ENCODE results near the gene CIB4.

The CIB4 gene

DNA sequence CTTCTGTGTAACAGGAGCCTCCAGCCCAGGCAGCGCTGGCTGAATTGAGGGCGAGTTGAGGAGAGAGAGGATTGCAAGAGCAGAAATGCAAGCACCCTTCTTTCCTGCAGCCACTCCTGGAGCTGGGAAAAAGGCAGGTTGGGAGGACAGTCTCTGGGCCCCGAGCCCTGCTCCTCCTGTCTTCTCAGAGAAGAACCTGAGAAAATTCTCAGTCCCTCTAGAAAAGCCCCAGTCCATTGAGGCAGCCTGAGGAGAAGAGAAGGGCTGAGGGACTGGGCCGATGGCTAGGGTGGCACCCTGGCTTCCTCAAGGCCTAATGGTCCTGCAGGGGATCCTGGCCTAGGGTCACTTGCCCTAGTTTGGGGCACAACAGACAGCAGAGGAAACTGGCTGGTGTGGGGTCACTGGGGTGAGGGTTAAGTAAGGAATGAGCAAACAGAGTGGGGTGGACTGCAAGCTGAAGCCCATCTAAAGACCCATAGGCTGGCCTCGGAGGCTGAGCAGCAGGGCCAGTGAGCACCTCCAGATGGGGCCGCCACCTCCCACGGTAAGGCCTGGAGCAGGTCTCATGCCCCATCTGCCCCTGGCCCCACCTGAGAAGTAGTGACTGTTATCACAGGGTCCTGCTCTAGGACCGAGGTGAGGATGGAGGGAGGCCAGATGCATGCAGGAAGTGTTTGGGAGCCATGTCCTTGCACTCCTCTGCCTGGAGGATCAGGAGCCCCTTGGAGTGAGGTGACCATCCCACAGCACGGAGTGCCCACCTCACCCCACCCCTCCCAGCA, 12.4 kb downstream of the CIB4 start:
- Histone ChIP-seq H3K9ac (ENCODE audit: low read depth, low read length) (no peak overlapping the region), H3K9me3 (replicated peaks; ENCODE audit: low read length) (no peaks in the 10 kb centered on the region), H3K4me2 (ENCODE audit: low read length) (no peak overlapping the region), H3K27me3 (ENCODE audit: control insufficient read depth, insufficient read depth, low read length) (peaks cover 57% of the 10 kb centered on the region), H3K36me3 (ENCODE audit: insufficient read depth, low read length) (no peaks in the 10 kb centered on the region), H3K4me1 (ENCODE audit: control insufficient read depth, insufficient read depth, low read length) (no peaks in the 10 kb centered on the region), H3K4me3 (ENCODE audit: low read length) (no peak overlapping the region)

DNA sequence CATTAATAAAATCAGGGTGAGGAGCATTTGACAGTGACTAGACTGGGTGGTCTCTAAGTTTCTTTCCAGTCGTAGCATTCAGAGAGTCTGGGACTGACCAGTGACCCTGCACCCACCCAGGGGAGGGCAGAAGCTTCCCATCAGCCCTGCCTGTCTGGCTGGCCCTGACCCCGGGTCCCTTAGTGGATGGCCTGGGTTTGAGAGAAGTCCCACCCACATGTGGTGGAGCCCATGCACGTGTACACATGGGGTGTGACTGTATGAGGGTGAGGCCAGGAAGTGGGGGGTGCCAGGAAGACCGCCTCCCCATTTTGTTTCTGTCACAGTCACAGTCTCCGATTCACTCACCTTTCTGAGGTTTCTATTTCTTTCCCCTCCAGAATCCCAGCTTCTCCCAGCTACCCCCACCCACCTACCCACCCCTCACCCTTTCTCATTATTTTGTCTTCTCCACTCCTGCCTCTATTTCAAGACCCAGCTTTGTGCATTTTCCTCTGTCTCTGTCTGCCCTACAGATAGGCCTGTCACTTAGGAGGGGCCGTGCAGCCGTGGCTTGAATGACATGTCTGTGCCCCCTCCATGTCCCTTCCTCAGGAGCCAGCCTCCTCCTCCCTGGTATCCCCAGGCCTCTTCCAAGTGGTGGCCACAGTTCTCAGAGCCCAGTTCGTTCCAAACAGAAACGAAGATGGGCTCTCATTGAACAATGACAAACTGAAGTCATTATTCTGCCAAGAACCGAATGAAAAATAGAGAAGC, 13.6 kb downstream of the CIB4 start:
- Histone ChIP-seq H3K4me1 (ENCODE audit: control insufficient read depth, insufficient read depth, low read length) (no peaks in the 10 kb centered on the region), H3K4me2 (ENCODE audit: low read length) (no peak overlapping the region), H3K27me3 (ENCODE audit: control insufficient read depth, insufficient read depth, low read length) (peaks cover 51% of the 10 kb centered on the region), H3K9me3 (replicated peaks; ENCODE audit: low read length) (no peaks in the 10 kb centered on the region), H3K4me3 (ENCODE audit: low read length) (no peak overlapping the region), H3K36me3 (ENCODE audit: insufficient read depth, low read length) (no peaks in the 10 kb centered on the region), H3K9ac (ENCODE audit: low read depth, low read length) (no peak overlapping the region)

DNA sequence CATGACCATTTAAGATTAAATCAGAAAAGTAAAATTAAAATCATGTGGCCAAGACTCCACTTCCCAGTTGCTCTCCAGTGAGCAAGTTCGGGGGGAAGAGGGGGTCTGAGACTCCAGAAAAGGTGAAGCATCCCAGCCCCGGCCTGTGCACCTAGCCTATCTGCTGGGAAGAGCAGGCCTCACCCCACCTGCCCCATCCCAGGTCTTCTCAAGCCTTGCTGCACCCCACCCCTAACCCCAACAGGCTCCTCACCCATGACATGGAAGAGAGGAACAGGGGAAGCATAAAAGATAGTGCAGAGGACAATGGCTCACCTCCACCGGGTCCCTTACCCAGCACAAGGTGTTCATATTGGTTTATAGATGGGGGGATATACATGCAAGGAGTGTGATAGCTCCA, 14.6 kb downstream of the CIB4 start:
- no peaks in the 10 kb centered on the region for H3K4me1 ChIP-seq (ENCODE audit: control insufficient read depth, insufficient read depth, low read length)

DNA sequence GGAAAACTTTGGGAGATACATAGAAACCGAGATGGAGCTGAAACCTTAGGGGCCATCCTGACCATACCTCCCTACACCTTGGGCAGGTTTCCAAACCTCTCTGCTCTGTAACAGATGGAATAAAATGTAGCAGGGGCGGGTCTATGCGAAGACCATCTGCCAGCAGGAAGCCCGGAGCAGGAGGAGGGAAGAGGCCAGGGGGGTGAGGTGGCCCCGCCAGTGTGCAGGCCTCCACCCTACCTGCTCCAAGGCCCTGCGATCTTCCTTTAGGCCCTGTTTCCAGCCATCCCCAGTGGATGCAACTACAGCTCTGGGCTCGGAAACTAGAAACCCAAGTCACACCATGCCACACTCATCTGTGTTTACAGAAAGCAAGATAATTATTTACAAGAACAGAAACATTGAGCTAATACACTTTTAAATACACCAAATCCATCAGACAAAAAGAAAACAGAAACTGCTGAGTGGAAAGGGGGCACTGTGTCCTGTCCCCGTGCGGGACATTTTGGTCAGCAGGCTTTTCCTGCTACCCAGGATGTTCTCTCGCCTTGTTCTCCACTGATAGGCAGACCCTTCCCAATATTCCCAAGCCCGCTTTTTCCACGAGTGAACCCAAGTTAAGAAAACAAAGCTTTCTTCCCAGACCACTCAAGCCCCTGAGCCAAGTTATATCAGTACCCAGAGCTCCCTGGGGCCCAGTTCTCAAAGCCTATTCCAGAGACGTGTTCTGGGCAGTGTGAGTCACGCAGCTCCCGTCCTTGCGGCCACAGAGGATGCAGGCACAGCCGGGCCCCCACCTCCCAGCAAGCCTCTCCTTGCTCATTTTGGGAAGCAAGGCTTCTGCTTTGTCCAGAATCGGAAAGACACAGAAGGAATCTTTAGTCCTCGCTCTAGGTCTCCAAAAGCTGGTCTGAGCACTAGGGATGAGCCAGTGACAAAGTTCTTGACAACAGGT, 17.3 kb downstream of the CIB4 start:
- Histone ChIP-seq H3K4me2 (ENCODE audit: low read length) (no peak overlapping the region), H3K9ac (ENCODE audit: low read depth, low read length) (no peak overlapping the region), H3K27me3 (ENCODE audit: control insufficient read depth, insufficient read depth, low read length) (peaks cover 48% of the 10 kb centered on the region), H3K36me3 (ENCODE audit: insufficient read depth, low read length) (no peaks in the 10 kb centered on the region), H3K4me3 (ENCODE audit: low read length) (no peak overlapping the region), H3K9me3 (replicated peaks; ENCODE audit: low read length) (no peaks in the 10 kb centered on the region), H3K4me1 (ENCODE audit: control insufficient read depth, insufficient read depth, low read length) (no peaks in the 10 kb centered on the region)

More for the DNA sequence above, 14.6 kb downstream of the CIB4 start:
- Histone ChIP-seq H3K9ac (ENCODE audit: low read depth, low read length) (no peak overlapping the region), H3K27me3 (ENCODE audit: control insufficient read depth, insufficient read depth, low read length) (peaks cover 46% of the 10 kb centered on the region), H3K4me2 (ENCODE audit: low read length) (no peak overlapping the region), H3K9me3 (replicated peaks; ENCODE audit: low read length) (no peaks in the 10 kb centered on the region), H3K36me3 (ENCODE audit: insufficient read depth, low read length) (no peaks in the 10 kb centered on the region), H3K4me3 (ENCODE audit: low read length) (no peak overlapping the region)

DNA sequence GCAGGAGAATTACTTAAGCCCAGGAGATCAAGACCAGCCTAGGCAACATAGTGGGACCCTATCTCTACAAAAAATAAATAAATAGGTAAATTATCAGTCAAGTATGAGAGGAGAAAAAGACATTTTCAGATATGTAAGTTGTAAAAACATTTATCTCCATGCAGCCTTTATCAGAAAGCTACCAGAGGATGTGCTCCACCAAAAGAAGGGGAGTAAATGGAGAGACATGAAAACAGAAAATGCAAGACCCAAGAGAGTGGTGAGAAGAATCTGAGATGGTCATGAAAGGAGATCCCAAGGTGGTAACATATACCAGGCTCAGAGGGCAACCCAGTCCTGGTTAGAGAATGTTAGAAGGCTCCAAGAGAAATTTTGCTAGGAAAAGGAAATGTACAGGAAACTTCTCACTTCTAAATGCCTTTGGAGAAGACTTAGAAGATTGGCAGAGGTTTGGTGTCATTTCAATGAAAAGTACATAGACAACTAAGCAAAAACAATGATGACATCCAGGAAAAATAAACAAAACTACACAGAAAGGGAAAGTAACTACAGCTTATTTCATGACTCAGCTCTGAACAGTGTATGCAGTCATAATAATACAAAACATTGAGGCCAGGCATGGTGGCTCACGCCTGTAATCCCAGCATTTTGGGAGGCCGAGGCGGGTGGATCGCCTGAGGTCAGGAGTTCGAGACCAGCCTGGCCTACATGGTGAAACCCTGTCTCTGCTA, 19.5 kb downstream of the CIB4 start:
- Histone ChIP-seq H3K27me3 (ENCODE audit: control insufficient read depth, insufficient read depth, low read length) (peaks cover 60% of the 10 kb centered on the region), H3K4me1 (ENCODE audit: control insufficient read depth, insufficient read depth, low read length) (no peaks in the 10 kb centered on the region), H3K36me3 (ENCODE audit: insufficient read depth, low read length) (no peaks in the 10 kb centered on the region), H3K4me3 (ENCODE audit: low read length) (no peak overlapping the region), H3K9me3 (replicated peaks; ENCODE audit: low read length) (no peaks in the 10 kb centered on the region), H3K9ac (ENCODE audit: low read depth, low read length) (no peak overlapping the region), H3K4me2 (ENCODE audit: low read length) (no peak overlapping the region)

DNA sequence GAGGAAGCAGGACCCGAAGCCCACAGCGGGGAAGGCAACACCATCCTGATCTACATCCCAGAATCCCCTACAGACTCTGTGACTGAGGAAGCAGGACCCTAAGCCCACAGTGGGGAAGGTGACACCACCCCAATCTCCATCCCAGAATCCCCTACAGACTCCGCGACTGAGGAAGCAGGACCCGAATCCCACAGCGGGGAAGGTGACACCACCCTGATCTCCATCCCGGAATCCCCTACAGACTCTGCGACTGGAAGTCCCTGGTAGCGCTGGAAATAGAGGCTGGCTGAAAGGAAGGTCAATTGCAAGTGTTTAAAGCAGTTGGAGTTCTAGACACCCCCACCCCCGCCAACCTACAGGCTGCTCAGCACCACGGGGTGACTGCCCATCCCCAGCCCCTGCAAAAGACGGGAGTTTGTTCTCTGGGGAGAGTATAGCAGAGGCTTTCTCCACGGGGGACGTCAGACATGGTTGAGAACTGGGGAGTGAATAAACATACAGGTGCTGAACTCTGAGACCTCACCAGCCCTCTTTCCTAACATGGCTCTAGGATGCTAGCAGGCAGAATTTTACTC, 21.0 kb downstream of the CIB4 start:
- Histone ChIP-seq H3K4me1 (ENCODE audit: control insufficient read depth, insufficient read depth, low read length) (no peaks in the 10 kb centered on the region), H3K4me3 (ENCODE audit: low read length) (no peak overlapping the region), H3K27me3 (ENCODE audit: control insufficient read depth, insufficient read depth, low read length) (peaks cover 72% of the 10 kb centered on the region), H3K9ac (ENCODE audit: low read depth, low read length) (no peak overlapping the region), H3K4me2 (ENCODE audit: low read length) (no peak overlapping the region), H3K9me3 (replicated peaks; ENCODE audit: low read length) (no peaks in the 10 kb centered on the region), H3K36me3 (ENCODE audit: insufficient read depth, low read length) (no peaks in the 10 kb centered on the region)

DNA sequence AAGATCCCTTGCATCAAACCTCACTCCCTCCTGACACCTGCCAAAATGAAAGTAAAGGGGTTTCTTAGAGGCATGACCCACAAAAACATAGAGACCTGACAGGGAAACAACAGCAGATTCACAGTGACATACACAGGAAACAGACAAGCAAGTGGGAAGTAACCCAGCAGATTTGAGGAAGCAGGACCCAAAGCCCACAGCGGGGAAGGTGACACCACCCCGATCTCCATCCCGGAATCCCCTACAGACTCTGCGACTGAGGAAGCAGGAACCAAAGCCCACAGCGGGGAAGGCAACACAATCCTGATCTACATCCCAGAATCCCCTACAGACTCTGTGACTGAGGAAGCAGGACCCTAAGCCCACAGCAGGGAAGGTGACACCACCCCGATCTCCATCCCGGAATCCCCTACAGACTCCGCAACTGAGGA, 21.6 kb downstream of the CIB4 start:
- H3K4me1 ChIP-seq (ENCODE audit: control insufficient read depth, insufficient read depth, low read length) = no peaks in the 10 kb centered on the region
- no peak overlapping the region for H3K4me2 ChIP-seq (ENCODE audit: low read length)
- no peaks in the 10 kb centered on the region for H3K36me3 ChIP-seq (ENCODE audit: insufficient read depth, low read length)
- no peak overlapping the region for H3K4me3 ChIP-seq (ENCODE audit: low read length)
- no peaks in the 10 kb centered on the region for H3K9me3 ChIP-seq (replicated peaks; ENCODE audit: low read length)
- peaks cover 78% of the 10 kb centered on the region for H3K27me3 ChIP-seq (ENCODE audit: control insufficient read depth, insufficient read depth, low read length)
- H3K9ac ChIP-seq (ENCODE audit: low read depth, low read length) = no peak overlapping the region

DNA sequence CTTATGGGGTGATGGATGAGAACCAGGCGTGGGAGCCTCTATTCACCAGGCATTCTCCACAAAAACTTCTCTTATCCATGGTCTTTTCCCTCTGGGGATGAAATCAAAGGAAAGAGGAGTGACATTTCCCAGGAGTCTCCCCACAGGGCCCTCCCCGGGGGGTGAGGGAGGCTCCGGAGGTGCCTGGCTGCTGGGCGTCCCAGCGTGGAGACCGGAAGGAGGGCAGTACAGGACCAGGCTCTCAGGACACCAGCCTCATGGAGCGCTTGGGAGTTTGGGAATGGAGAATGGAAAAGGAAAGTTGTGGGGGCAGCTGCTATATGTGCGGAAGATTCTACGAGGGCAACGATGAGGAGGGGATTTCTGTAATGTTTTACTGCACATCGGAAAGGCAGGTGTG, 22.1 kb downstream of the CIB4 start:
- Histone ChIP-seq H3K36me3 (ENCODE audit: insufficient read depth, low read length) (no peaks in the 10 kb centered on the region), H3K4me2 (ENCODE audit: low read length) (no peak overlapping the region), H3K4me1 (ENCODE audit: control insufficient read depth, insufficient read depth, low read length) (no peaks in the 10 kb centered on the region), H3K9ac (ENCODE audit: low read depth, low read length) (no peak overlapping the region), H3K9me3 (replicated peaks; ENCODE audit: low read length) (no peaks in the 10 kb centered on the region), H3K27me3 (ENCODE audit: control insufficient read depth, insufficient read depth, low read length) (peaks cover 79% of the 10 kb centered on the region), H3K4me3 (ENCODE audit: low read length) (no peak overlapping the region)

DNA sequence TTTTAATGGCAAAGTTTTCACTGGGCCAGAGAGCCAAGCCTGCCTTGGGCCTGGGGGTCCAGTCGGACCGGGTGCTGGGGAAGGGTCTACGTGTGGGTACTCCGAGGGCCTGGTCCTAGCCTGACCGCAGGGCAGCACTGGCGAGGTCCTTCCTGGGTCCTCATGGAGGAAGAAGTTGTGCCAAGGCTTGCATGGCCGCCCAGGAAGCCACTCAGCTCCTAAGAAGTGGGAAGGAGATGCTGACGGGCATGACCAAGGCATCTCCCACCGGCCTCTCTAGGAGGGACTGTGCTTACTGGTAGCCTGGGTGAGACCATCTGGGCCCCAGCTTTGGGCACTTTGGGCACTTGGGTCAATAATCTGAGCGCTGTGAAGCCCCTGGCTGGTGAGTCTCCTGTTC, 22.6 kb downstream of the CIB4 start:
- no peak overlapping the region for H3K4me2 ChIP-seq (ENCODE audit: low read length)
- no peak overlapping the region for H3K4me3 ChIP-seq (ENCODE audit: low read length)
- no peaks in the 10 kb centered on the region for H3K4me1 ChIP-seq (ENCODE audit: control insufficient read depth, insufficient read depth, low read length)
- no peak overlapping the region for H3K9ac ChIP-seq (ENCODE audit: low read depth, low read length)
- no peaks in the 10 kb centered on the region for H3K36me3 ChIP-seq (ENCODE audit: insufficient read depth, low read length)
- peaks cover 78% of the 10 kb centered on the region for H3K27me3 ChIP-seq (ENCODE audit: control insufficient read depth, insufficient read depth, low read length)
- no peaks in the 10 kb centered on the region for H3K9me3 ChIP-seq (replicated peaks; ENCODE audit: low read length)

DNA sequence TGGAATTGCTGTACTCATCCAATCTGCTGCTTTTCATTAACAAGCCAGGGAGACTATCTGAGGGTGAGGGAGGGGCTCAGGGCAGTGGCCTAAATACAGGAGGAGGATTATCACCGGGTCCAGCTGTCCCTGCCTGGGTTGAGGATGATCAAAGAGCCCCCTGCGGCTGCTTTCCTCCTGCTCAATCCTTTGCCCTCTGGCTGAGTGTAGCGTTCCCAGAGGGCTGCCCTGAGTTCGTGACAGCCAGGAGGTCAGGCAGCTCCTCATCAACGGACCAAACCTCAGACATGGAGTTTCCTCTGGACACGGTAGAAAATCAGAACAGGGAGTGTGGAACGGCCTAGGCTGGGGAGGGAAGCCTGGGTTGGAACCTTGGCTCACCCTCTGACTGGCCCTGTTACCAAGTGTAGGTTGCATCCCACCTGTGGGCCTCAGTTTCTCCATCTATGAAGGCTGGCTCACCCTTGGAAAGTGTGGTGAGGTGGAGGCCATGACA, 23.5 kb downstream of the CIB4 start:
- no peak overlapping the region for H3K4me3 ChIP-seq (ENCODE audit: low read length)
- H3K36me3 ChIP-seq (ENCODE audit: insufficient read depth, low read length) = no peaks in the 10 kb centered on the region
- H3K9me3 ChIP-seq (replicated peaks; ENCODE audit: low read length) = no peaks in the 10 kb centered on the region
- no peaks in the 10 kb centered on the region for H3K4me1 ChIP-seq (ENCODE audit: control insufficient read depth, insufficient read depth, low read length)
- no peak overlapping the region for H3K9ac ChIP-seq (ENCODE audit: low read depth, low read length)
- no peak overlapping the region for H3K4me2 ChIP-seq (ENCODE audit: low read length)
- peaks cover 85% of the 10 kb centered on the region for H3K27me3 ChIP-seq (ENCODE audit: control insufficient read depth, insufficient read depth, low read length)

Measured in skeletal muscle satellite cell (primary cell).